Muscle layer of colon (tissue), 2 donors: ENCODE results near the gene PUDP.

Experiments
- H3K27ac ChIP-seq: one replicate; pipeline ENCODE4 v1.7.0; 2013; ENCODE audit warnings: low read depth, mild to moderate bottlenecking, low read length, moderate library complexity
- H3K27me3 ChIP-seq, 2 donors: one replicate each; pipeline ENCODE4 v1.7.0; 2013; ENCODE audit warnings: low read length in 2 of 2, mild to moderate bottlenecking in 2 of 2; ENCODE audit not compliant: insufficient read depth in 2 of 2, control insufficient read depth in 1 of 2
- H3K36me3 ChIP-seq: one replicate; pipeline ENCODE4 v1.7.0; 2013; ENCODE audit warnings: mild to moderate bottlenecking, low read length; ENCODE audit not compliant: insufficient read depth
- H3K4me1 ChIP-seq: one replicate; pipeline ENCODE4 v1.7.0; 2013; ENCODE audit warnings: mild to moderate bottlenecking, low read length; ENCODE audit not compliant: insufficient read depth
- H3K4me3 ChIP-seq, 2 donors: one replicate each; pipeline ENCODE4 v1.7.0; 2013; ENCODE audit warnings: low read length in 2 of 2, low read depth in 1 of 2, mild to moderate bottlenecking in 1 of 2, moderate library complexity in 1 of 2
- H3K9ac ChIP-seq: one replicate; pipeline ENCODE4 v1.7.0; 2013; ENCODE audit warnings: low read length
- H3K9me3 ChIP-seq: one replicate; pipeline ENCODE4 v1.7.0; 2013; ENCODE audit warnings: mild to moderate bottlenecking, low read length
- donor health status: abdominal sarcoma.
- donor health status: Adenocarcinoma of cecum.

PUDP gene

GRCh38 chrX:7164174-7164573, 16.2 kb upstream of the PUDP start:
- peaks cover 1% of the 10 kb centered on the region for H3K9me3 ChIP-seq
- no peak overlapping the region for H3K9ac ChIP-seq
- H3K27me3 ChIP-seq, result no peaks in the 10 kb centered on the region
- no peaks in the 10 kb centered on the region for H3K36me3 ChIP-seq
- H3K4me3 ChIP-seq, result no peak overlapping the region
- no peak overlapping the region for H3K27ac ChIP-seq
- no peaks in the 10 kb centered on the region for H3K4me1 ChIP-seq

DNA sequence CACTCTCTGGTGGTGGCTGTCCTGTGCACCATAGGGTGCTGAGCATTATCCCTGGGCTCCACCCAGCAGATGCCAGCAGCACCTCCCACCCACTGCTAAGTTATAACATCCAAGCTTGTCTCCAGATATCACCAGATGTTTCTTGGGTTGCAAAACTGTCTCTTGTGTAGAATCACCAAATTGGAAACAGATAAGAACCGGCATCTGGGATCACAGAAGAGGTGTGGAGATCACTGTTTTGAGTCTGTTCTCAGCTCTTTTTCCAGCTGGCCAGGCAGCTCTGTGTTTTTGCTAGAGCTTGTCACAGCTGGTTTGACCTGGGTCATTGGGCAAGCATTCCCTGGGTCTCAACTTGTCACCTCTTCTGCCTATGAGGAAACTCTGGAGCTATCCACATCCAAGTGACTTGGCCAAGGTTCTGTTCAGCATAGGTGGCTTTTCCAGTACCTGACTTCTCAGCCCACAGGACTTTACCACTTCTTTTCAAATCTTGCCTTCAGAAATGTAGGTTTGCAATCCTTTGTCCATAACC, 15.3 kb upstream of the PUDP start:
- Histone ChIP-seq H3K27ac (no peak overlapping the region), H3K9me3 (no peaks in the 10 kb centered on the region), H3K36me3 (no peaks in the 10 kb centered on the region), H3K4me3 (no peak overlapping the region), H3K9ac (no peak overlapping the region), H3K4me1 (no peaks in the 10 kb centered on the region), H3K27me3 (no peaks in the 10 kb centered on the region)

DNA sequence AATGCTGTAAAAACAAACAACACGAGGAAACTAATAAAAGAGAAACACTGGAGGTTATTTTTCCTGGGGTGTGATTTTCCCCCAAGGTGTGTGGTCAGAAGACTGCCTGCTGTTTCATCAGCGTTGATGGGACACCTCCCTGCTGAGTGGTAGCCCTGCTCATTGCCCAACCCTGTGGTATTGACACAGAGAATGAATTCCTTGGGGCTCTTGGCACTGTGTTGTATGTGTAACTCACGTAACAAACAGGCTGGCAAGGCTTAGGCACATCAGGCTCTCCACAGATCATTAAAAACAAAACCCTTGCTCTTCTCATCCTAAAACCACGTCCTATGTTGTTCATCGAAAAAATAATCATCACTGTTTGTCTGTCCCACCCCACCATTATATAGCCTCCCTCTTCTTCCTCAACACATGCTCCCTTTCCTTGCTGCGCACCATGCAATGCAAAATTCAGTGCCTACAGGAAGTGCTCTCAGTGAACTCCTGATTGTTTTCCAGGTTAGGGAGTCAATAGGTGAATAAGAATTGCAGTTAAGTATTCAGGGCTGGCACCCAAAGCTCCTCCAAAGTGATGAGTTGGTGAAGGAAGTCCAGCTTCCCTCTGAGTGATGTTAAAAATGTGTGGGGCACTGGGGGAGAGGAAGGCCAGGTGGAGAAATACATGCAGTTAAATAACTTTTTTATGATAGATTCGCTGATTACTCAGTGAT, 11.4 kb upstream of the PUDP start:
- Histone ChIP-seq H3K9me3 (no peaks in the 10 kb centered on the region), H3K4me1 (no peaks in the 10 kb centered on the region), H3K27ac (no peak overlapping the region), H3K9ac (no peak overlapping the region), H3K4me3 (no peak overlapping the region), H3K36me3 (no peaks in the 10 kb centered on the region), H3K27me3 (no peaks in the 10 kb centered on the region)

DNA sequence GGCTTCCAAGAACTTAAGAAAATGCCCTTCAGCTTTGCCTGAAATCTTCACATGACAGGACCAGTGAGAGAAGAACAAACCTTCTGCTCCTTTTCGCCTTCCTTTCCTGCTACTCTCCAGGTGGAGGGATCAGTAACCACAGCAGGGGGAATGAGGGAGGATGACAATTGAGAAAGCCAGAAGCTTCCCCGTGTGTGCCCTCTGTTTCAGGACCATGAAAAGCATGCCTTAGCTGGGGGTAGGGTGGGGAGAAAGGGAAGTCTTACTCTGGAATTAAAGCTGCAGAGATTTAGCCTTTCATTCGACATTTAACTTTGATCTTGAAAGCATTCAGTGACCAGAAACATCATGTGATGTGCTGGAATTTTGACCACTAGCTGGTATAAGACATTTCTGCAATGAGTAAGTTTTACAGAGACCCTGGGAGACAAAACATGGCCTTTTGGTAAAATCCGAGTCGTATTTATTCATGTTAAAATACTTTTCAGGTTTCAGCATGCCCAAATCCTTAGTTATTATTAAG, 10.6 kb upstream of the PUDP start:
- Histone ChIP-seq H3K9ac (no peak overlapping the region), H3K36me3 (no peaks in the 10 kb centered on the region), H3K9me3 (no peaks in the 10 kb centered on the region), H3K27me3 (no peaks in the 10 kb centered on the region), H3K4me1 (no peaks in the 10 kb centered on the region), H3K27ac (no peak overlapping the region), H3K4me3 (no peak overlapping the region)

DNA sequence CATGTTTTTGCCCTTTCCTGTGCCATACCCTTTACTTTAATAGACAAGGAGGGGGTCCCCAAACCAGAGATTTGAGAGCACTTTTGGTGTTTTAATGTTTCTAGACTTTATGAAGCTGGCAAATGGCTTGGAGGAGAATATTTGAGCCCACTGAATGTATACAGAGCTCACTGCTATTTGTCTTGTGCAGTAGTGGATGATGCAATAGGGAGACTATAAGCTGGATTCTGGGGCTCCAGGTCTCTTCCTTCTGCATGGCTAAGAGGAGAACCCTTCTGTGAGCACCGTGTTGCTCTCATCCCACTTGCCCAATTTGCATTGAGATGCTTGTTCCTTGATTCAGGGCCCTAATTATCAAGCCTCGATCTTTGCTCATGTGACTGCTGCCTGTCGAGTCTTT, 8.9 kb upstream of the PUDP start:
- H3K36me3 ChIP-seq, result no peaks in the 10 kb centered on the region
- no peak overlapping the region for H3K9ac ChIP-seq
- H3K27ac ChIP-seq, result no peak overlapping the region
- no peak overlapping the region for H3K4me3 ChIP-seq
- H3K27me3 ChIP-seq, result no peaks in the 10 kb centered on the region
- no peaks in the 10 kb centered on the region for H3K9me3 ChIP-seq
- H3K4me1 ChIP-seq, result no peaks in the 10 kb centered on the region

DNA sequence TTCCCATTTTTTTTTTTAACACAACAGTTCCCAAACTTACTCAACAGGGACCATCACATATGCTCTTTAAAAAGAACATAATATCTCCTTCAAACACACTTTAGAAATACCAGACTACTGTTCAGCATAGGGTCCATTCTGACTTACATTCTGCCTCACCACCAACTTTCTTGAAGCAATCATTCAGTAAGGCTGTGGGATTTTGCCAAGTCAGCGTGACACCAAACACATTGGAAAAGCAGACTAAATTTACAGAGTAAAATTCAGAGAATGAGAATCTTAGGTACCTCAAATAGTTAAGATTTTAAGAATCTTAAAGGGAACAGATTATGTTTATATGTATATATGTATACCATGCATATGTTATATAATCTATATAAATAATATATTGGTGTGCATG, 7.2 kb upstream of the PUDP start:
- no peaks in the 10 kb centered on the region for H3K4me1 ChIP-seq
- no peaks in the 10 kb centered on the region for H3K36me3 ChIP-seq
- no peaks in the 10 kb centered on the region for H3K9me3 ChIP-seq
- no peaks in the 10 kb centered on the region for H3K27me3 ChIP-seq
- no peak overlapping the region for H3K27ac ChIP-seq
- H3K9ac ChIP-seq, result no peak overlapping the region
- no peak overlapping the region for H3K4me3 ChIP-seq

DNA sequence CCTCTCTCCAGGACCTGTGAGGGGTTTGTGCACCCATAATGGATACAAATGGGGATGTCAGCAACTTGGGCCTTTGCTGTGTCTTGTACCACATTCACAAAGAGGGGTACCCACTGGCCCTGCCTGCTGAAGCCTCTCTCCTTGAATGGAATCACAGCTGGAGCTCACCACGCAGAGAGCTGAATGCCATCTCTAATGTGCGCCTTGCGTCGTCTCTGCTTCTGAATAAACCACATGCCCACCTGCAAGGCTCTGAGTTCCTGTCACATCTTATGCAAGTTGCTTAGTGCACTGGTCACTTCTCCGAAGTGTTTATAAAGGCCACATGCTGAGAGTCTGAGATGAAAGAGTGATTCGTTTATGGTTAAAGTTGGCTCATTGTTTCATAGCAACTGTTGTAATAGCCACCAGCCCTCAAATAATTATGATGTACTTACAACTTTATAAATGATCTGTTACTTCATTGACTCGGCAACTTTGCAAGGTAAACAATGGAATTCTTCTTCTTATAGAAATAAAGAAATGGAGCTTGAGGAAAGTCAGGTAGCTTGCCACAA, 6.2 kb upstream of the PUDP start:
- Histone ChIP-seq H3K4me1 (no peaks in the 10 kb centered on the region), H3K9ac (no peak overlapping the region), H3K4me3 (no peak overlapping the region), H3K36me3 (no peaks in the 10 kb centered on the region), H3K27me3 (no peaks in the 10 kb centered on the region), H3K27ac (no peak overlapping the region), H3K9me3 (no peaks in the 10 kb centered on the region)

DNA sequence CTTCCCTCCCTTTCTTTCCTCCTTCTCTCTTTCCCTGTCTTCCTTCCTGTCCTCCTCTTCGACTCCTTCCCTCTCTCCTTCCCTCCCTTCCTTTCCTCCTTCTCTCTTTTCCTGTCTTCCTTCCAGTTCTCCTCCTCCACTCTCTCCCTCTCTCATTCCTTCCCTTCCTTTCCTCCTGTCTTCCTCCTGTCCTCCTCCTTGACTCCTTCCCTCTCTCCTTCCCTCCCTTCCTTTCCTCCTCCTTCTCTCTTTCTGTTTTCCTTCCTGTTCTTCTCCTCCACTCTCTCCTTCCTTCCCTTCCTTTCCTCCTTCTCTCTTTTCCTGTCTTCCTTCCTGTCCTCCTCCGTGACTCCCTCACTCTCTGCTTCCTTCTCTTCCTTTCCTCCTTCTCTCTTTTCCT, 5.3 kb upstream of the PUDP start:
- Histone ChIP-seq H3K4me1 (peaks cover 6% of the 10 kb centered on the region), H3K27ac (no peak overlapping the region), H3K4me3 (no peak overlapping the region), H3K9me3 (no peaks in the 10 kb centered on the region), H3K27me3 (no peaks in the 10 kb centered on the region), H3K36me3 (no peaks in the 10 kb centered on the region), H3K9ac (no peak overlapping the region)

GRCh38 chrX:7149411-7149810, 1.5 kb upstream of the PUDP start:
- H3K9me3 ChIP-seq, result no peaks in the 10 kb centered on the region
- H3K4me1 ChIP-seq, result peaks cover 10% of the 10 kb centered on the region
- no peak overlapping the region for H3K27ac ChIP-seq
- no peak overlapping the region for H3K4me3 ChIP-seq
- H3K27me3 ChIP-seq, result no peaks in the 10 kb centered on the region
- H3K9ac ChIP-seq, result no peak overlapping the region
- no peaks in the 10 kb centered on the region for H3K36me3 ChIP-seq

- Histone ChIP-seq H3K27ac (peak within 1 kb of the TSS; percentile 81), H3K9ac (peak within 1 kb of the TSS; percentile 4), H3K4me1 (peaks cover 10% of the 10 kb centered on the region), H3K4me3 (peak within 1 kb of the TSS; percentile 81 to 95), H3K36me3 (no peaks in the 10 kb centered on the region), H3K9me3 (no peaks in the 10 kb centered on the region), H3K27me3 (no peaks in the 10 kb centered on the region)
These were observed 458 bp downstream of the PUDP start, which contains the start of gene STS for GRCh38 chrX:7147413-7147977. Gene STS, plus strand, starts transcription at chrX:7147712. Its CDS starts 105,488 bp downstream, at chrX:7253200.

- peak overlapping the region; percentile 81 to 95 for H3K4me3 ChIP-seq
- H3K9ac ChIP-seq, result no peak overlapping the region
- peak overlapping the region; percentile 81 for H3K27ac ChIP-seq
- peaks cover 10% of the 10 kb centered on the region for H3K4me1 ChIP-seq
- no peaks in the 10 kb centered on the region for H3K27me3 ChIP-seq
- no peaks in the 10 kb centered on the region for H3K9me3 ChIP-seq
- no peaks in the 10 kb centered on the region for H3K36me3 ChIP-seq
These were observed 1.1 kb downstream of the PUDP start for GRCh38 chrX:7146703-7147412.
